Ammon's horn (tissue), 1 donor: Measurements from ENCODE around the gene RAB38.

Experiments
- DNase-seq: peaks from one replicate; pipeline ENCODE4 v3.0.0-alpha.2; 2016; ENCODE audit warnings: low spot score

The RAB38 gene

GRCh38 chr11:88103337-88104206 lies 71.7 kb downstream of the RAB38 start:
- no peak for DNase-seq

GRCh38 chr11:88102598-88102934 lies 72.7 kb downstream of the RAB38 start:
- DNase-seq = no peak

DNA sequence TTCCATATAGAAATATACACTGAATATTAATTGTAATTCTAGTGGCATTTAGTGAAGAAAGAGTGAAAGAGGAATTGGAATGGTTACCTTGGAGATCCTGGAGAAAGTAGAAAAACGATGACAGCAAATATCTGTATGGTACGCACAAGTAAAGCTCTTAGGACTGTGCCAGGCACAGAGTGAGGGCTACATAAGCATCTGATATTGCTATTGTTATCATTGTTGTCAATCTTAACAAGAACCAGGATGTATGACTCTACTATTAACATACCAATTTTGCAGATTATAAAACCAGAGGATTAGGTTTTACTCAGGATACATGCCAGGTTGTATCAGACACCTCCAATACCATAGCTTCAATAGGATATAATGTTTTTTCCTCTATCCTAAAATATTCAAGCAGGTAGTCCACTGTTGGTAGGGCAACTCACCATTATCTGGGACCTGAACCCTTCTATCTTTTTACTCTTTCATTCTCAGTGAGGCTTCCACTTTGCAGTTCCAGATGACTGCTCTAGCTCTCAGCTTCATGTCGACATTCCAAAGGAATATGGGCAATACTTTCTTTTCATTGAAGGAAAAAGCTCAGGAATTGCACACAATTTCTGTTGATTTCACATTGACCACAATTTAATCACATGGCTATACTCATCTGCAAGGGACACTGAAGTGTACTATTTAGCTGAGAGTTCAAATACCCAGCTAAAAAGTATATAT lies 73.2 kb downstream of the RAB38 start:
- no peak for DNase-seq

DNA sequence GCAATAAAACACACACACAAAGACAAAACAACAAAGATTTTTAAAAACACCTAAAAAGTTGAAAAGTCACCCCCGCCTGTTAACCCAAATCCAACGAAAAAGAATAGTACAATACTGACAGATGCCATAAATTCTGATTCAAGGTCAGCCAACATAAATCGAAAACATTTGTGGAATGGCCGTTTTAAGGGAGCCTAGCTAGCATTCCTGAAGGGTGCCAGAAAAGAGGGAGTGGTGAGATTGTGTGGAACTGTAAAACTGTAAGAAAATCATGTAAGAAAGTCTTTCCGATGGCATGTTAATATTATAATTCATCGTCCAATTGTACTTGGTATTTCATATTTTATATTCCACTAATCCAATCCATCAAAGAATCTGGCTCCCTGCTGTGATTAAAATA lies 75.1 kb downstream of the RAB38 start:
- no peak for DNase-seq

DNA sequence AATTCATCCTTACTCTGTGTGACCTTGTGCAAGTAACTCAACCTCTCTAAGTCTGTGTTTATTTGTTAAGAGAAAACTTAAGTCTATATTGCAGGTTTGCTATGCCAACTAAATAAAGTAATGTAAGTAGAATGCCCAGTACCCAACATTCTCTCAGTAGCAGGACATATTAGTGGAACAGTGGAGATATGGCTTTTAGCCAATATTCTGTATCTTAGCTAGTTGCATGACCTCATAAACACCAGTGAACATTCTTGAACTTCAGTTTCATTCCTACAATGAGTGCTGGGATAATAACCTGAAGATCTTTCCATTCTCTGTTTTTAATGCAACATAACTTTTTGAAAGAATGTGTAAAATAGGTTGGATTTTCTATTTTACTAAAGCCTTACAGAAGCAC lies 77.0 kb downstream of the RAB38 start:
- no peak for DNase-seq

- DNase-seq = no peak
Measured at GRCh38 chr11:88089134-88089533, 86.1 kb downstream of the RAB38 start.

GRCh38 chr11:88087337-88087736 lies 87.9 kb downstream of the RAB38 start:
- DNase-seq = no peak

GRCh38 chr11:88086297-88086696 lies 88.9 kb downstream of the RAB38 start:
- no peak for DNase-seq

- DNase-seq = no peak
Measured at GRCh38 chr11:88070437-88070836, 104.8 kb downstream of the RAB38 start.

DNA sequence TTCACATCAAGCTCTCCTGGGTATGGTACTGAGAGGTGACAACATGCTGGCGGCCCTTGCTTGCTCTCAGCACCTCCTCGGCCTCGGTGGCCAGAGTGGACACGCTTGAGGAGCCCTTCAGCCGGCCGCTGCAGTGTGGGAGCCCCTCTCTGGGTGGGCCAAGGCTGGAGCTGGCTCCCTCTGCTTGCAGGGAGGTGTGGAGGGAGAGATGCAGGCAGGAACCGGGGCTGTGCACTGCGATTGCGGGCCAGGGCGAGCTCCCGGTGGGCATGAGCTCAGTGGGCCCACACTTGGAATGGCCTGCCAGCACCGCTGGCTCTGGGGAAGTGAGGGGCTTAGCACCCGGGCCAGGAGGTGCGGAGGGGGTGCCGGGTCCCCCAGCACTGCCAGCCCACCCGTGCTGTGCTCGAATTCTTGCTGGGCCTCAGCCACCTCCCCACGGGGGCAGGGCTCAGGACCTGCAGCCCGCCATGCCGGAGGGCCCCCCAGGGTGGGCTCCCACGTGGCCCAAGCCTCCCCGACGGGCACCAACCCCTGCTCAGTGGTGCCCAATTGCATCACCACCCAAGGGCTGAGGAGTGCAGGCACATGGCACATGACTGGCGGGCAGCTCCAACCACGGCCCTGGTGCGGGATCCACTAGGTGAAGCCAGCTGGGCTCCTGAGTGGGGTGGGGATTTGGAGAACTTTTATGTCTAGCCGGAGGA lies 106.2 kb downstream of the RAB38 start:
- DNase-seq = no peak

DNA sequence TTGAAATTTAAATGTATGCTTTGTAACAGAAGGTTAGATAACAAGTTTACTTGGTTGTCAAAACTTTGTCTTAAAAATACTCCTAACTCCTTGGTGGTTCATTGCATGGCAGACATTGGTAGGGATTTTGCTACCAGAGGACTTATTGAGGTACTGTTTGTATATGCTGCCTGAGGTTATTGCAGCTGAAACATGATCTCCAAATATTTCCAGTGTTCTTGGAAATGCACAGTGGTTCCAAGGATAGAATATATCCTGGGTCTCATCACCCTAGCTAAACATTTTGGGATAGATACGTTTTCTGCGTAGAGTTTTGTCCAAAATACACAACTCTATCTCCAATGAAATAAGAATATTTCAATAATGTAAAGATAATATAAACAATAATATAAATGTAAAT lies 109.2 kb downstream of the RAB38 start:
- DNase-seq = no peak

GRCh38 chr11:88064097-88064705 lies 111.0 kb downstream of the RAB38 start:
- no peak for DNase-seq
